ENCODE measurements around the gene DAND5.
"Not testable (repeated sequence)": the region's sequence is repeated elsewhere in the genome, so short reads cannot be mapped to it uniquely, and the experiment has no call there.

Gene DAND5

GRCh38 chr19:12946092-12946721, 23.2 kb upstream of the DAND5 start:
- DNase-seq (ENCODE audit: low read depth): peak; percentile 55

GRCh38 chr19:12946731-12947496, 22.5 kb upstream of the DAND5 start:
- DNase-seq (ENCODE audit: low read depth): no peak

GRCh38 chr19:12947702-12948611, 21.4 kb upstream of the DAND5 start:
- DNase-seq (ENCODE audit: low read depth): no peak

GRCh38 chr19:12948612-12949362, 20.6 kb upstream of the DAND5 start:
- DNase-seq (ENCODE audit: low read depth): no peak

GRCh38 chr19:12949363-12950283, 19.8 kb upstream of the DAND5 start:
- DNase-seq (ENCODE audit: low read depth): no peak

- DNase-seq (ENCODE audit: low read depth): not testable (repeated sequence)
Observed at GRCh38 chr19:12952050-12952449, 17.3 kb upstream of the DAND5 start.

- DNase-seq (ENCODE audit: low read depth): no peak
Observed at GRCh38 chr19:12952488-12953137, 16.8 kb upstream of the DAND5 start.

GRCh38 chr19:12953138-12953798, 16.1 kb upstream of the DAND5 start:
- no peak for DNase-seq (ENCODE audit: low read depth)

- DNase-seq (ENCODE audit: low read depth): no peak
Observed at GRCh38 chr19:12953799-12954611, 15.4 kb upstream of the DAND5 start.

GRCh38 chr19:12954612-12954962, 14.8 kb upstream of the DAND5 start:
- no peak for DNase-seq (ENCODE audit: low read depth)

- DNase-seq (ENCODE audit: low read depth): not testable (repeated sequence)
Observed at GRCh38 chr19:12955575-12955974, 13.8 kb upstream of the DAND5 start.

- no peak for DNase-seq (ENCODE audit: low read depth)
Observed at GRCh38 chr19:12955996-12956395, 13.4 kb upstream of the DAND5 start.

- DNase-seq (ENCODE audit: low read depth): peak; percentile 86
Observed at GRCh38 chr19:12956446-12957388, 12.7 kb upstream of the DAND5 start, which contains the start of gene GADD45GIP1. GADD45GIP1 (minus strand) TSS chr19:12957223; CDS start chr19:12957212, 11 bp downstream.

GRCh38 chr19:12957389-12957952, 11.9 kb upstream of the DAND5 start:
- not testable (repeated sequence) for DNase-seq (ENCODE audit: low read depth)

- no peak for DNase-seq (ENCODE audit: low read depth)
Observed at GRCh38 chr19:12959481-12959880, 9.9 kb upstream of the DAND5 start.

GRCh38 chr19:12965017-12965811, 4.2 kb upstream of the DAND5 start:
- DNase-seq (ENCODE audit: low read depth): peak; percentile 85

- no peak for DNase-seq (ENCODE audit: low read depth)
Observed at GRCh38 chr19:12965812-12966135, 3.6 kb upstream of the DAND5 start.

All from activated T-cell treated with anti-CD3 and anti-CD28 coated beads for 48 hours (primary cell).